Esophagus muscularis mucosa (tissue), 4 donors: Measurements from ENCODE around the gene SLC35G4. TPM values are rescaled to one million over a fixed set of nuclear protein-coding genes. Genes with fewer than 3 reads are reported as not detected.
A peak's percentile ranks its signal among the peaks of the same experiment; 100 is the strongest.

Source experiments
- DNase-seq: peaks from one replicate; pipeline ENCODE4 v3.0.0-alpha.2; 2017; ENCODE audit errors: extremely low spot score
- H3K27ac ChIP-seq, 4 donors: fragments of 200-600 bp; sonication (generic); replicated peaks in 1 of 4; 1 replicate in 3 of 4; 2 replicates in 1 of 4; pipeline ENCODE4 v1.5.1; 2016 to 2019; ENCODE audit warnings: mild to moderate bottlenecking in 1 of 4
- H3K27me3 ChIP-seq, 4 donors: fragments of 200-600 bp; sonication (generic); one replicate each; pipeline versions ENCODE4 v1.5.1 to v1.6.0; 2016 to 2019
- H3K36me3 ChIP-seq, 4 donors: fragments of 200-600 bp; sonication (generic); one replicate each; pipeline ENCODE4 v1.5.1; 2016 to 2019
- H3K4me1 ChIP-seq, 4 donors: fragments of 200-600 bp; sonication (generic); one replicate each; pipeline ENCODE4 v1.5.1; 2016 to 2019
- H3K4me3 ChIP-seq, 4 donors: fragments of 200-600 bp; sonication (generic); 1 replicate in 2 of 4; 2 replicates in 2 of 4; pipeline ENCODE4 v1.5.1; 2016 to 2019; ENCODE audit warnings: mild to moderate bottlenecking in 4 of 4, moderate library complexity in 1 of 4
- H3K9me3 ChIP-seq, 4 donors: fragments of 200-600 bp; sonication (generic); 1 replicate in 3 of 4; 2 replicates in 1 of 4; pipeline ENCODE4 v1.5.1; 2016 to 2019
- EP300 ChIP-seq: sonication (generic); formaldehyde crosslinking; IDR thresholded peaks from one replicate; pipeline ENCODE4 v1.6.1; 2017; ENCODE audit warnings: antibody characterized with exemption
- POLR2A ChIP-seq: fragments of 450-650 bp; IDR thresholded peaks from one replicate; pipeline ENCODE4 v1.6.1; 2017; ENCODE audit warnings: antibody characterized with exemption, moderate library complexity, mild to moderate bottlenecking, low read depth
- POLR2AphosphoS5 ChIP-seq, 2 donors: sonication (generic); formaldehyde crosslinking; IDR thresholded peaks; one replicate each; pipeline ENCODE4 v1.6.1; 2017; ENCODE audit warnings: antibody characterized with exemption in 2 of 2
- WGBS: methylation state at CpG from one replicate; pipeline ENCODE4 v1.1.5; 2018; 5-methylcytosine and 5-hydroxymethylcytosine counted together
- intact Hi-C: fragments of 100-400 bp; cut with DNase I; formaldehyde crosslinking; loops from one replicate; pipeline ENCODE4 v1.15.1; 2023
- total RNA-seq, 4 donors: library from RNA; depleted of rRNA; stranded (reverse); fragments of >200 nt; gene quantifications; one replicate each; pipeline versions ENCODE4 v1.1.0 to v1.2.1, GENCODE V29; 2016
- TF ChIP-seq, protein P1 (sequence below), 3 experiments: fragments of 200-600 bp in 2 of 3; fragments of 450-650 bp in 1 of 3; sonication (generic) in 2 of 3; IDR thresholded peaks; one replicate each; pipeline ENCODE4 v1.5.1; 2017 to 2019; ENCODE audit warnings: antibody characterized with exemption in 3 of 3, mild to moderate bottlenecking in 2 of 3, moderate library complexity in 1 of 3

SLC35G4 gene
- total RNA-seq, 4 donors from 2014 or later, result not detected

DNA sequence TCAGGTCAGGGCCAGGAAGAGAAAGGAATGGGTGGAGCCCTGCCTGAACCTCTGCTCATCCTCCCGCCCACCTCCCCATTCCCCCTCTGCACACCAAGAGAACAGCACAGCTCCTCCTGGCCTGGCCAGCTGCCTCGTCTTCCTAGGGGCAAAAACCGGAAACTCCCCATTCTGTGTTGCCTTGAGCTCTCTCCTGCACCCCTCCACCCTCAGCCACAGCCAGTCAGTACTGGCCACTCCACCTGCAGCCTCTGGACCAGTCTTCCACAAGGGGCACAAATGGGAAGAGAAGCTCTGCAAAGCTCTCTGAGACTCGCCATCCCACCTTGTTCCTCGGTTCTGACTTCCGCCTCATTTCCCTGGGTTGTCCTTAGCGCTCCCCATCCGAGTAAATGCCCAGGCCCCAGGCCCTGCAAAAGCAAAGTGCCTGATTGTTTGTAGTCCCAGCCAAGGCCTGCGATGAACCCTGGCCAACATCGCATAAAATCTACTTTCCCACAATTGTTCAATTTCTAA is 39.3 kb upstream of the SLC35G4 start:
- H3K4me3 ChIP-seq, result no peak overlapping the region
- TF ChIP-seq EP300 (no peak), POLR2A (no peak), POLR2AphosphoS5 (IDR thresholded peaks at IDR 0.05) (no peak)
- TF ChIP-seq, protein P1, sequence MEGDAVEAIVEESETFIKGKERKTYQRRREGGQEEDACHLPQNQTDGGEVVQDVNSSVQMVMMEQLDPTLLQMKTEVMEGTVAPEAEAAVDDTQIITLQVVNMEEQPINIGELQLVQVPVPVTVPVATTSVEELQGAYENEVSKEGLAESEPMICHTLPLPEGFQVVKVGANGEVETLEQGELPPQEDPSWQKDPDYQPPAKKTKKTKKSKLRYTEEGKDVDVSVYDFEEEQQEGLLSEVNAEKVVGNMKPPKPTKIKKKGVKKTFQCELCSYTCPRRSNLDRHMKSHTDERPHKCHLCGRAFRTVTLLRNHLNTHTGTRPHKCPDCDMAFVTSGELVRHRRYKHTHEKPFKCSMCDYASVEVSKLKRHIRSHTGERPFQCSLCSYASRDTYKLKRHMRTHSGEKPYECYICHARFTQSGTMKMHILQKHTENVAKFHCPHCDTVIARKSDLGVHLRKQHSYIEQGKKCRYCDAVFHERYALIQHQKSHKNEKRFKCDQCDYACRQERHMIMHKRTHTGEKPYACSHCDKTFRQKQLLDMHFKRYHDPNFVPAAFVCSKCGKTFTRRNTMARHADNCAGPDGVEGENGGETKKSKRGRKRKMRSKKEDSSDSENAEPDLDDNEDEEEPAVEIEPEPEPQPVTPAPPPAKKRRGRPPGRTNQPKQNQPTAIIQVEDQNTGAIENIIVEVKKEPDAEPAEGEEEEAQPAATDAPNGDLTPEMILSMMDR (IDR thresholded peaks at IDR 0.05), result no peak
- peaks cover 0 to 7% (median 0%) of the 10 kb centered on the region in 4 donors for H3K27me3 ChIP-seq
- intact Hi-C loops, result no loop called here
- no peaks in the 10 kb centered on the region for H3K9me3 ChIP-seq
- DNase-seq, result no peak
- no peaks in the 10 kb centered on the region for H3K4me1 ChIP-seq
- 79% methylated on average over 10 of the region's 10 CpGs for WGBS
- H3K27ac ChIP-seq, result no peak overlapping the region
- H3K36me3 ChIP-seq, result no peaks in the 10 kb centered on the region

DNA sequence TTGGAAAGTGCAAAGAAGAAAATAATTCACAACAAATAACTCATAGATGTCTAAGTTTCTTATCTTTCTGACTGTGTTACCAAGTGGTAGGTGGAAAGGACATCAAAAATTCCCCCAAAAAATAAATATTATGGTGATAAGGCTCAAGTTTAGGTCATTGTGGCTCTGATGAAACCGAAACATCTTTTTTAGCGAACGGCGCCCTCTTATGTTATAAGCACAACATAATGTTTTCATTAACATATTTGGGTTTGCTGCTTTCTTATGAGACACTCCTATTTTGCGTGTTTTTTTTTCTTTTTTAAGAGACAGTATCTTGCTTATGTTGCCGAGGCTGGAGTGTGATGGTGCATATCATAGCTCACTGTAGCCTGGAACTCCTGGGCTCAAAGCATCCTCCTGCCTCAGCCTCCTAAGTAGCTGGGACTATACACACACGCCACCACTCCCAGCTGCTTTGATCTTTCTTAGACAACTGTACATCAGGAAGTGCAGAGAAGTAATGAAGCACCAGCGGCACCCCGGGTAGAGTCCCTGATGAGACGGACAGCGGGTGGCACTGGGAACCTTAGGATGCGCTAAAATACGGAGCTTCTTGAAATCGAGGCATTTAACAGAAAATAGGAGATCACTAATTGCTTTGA is 38.5 kb upstream of the SLC35G4 start:
- H3K9me3 ChIP-seq, result no peaks in the 10 kb centered on the region
- no peak overlapping the region for H3K27ac ChIP-seq
- 86% methylated on average over 14 of the region's 14 CpGs for WGBS
- no peak for DNase-seq
- no peak overlapping the region for H3K4me3 ChIP-seq
- no peaks in the 10 kb centered on the region for H3K36me3 ChIP-seq
- peaks cover 0 to 7% (median 0%) of the 10 kb centered on the region in 4 donors for H3K27me3 ChIP-seq
- no peaks in the 10 kb centered on the region for H3K4me1 ChIP-seq
- intact Hi-C loops, result no loop called here
- no peak for TF ChIP-seq POLR2AphosphoS5 (IDR thresholded peaks at IDR 0.05)
- TF ChIP-seq, protein P1 (IDR thresholded peaks at IDR 0.05), result no peak
- TF ChIP-seq EP300, result no peak
- no peak for TF ChIP-seq POLR2A

DNA sequence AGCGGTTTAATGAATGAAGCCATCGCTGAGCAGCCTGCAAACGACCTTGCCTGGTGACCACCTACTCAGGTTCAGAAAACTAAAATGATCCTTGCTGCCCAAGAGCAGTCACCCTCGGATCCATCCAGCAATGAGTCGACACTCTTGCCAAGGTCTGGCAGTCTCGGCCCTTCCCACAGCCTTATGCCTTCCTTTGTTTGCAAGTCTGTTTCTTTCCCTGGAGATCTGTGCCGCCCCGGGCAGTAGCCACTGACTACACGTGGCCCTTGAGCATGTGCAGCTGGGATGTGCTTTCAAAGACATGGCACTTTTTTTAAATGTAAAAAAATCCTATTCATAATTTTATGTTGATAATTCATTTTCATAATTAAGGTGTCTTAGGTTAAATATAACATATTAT is 37.2 kb upstream of the SLC35G4 start:
- Histone ChIP-seq H3K27me3 (peaks cover 0 to 7% (median 0%) of the 10 kb centered on the region in 4 donors), H3K4me3 (no peak overlapping the region), H3K4me1 (no peaks in the 10 kb centered on the region), H3K36me3 (no peaks in the 10 kb centered on the region), H3K27ac (no peak overlapping the region), H3K9me3 (no peaks in the 10 kb centered on the region)
- WGBS, result 74% methylated on average over 9 of the region's 9 CpGs
- TF ChIP-seq POLR2A (no peak), POLR2AphosphoS5 (IDR thresholded peaks at IDR 0.05) (no peak)
- DNase-seq, result no peak
- intact Hi-C loops, result no loop called here

DNA sequence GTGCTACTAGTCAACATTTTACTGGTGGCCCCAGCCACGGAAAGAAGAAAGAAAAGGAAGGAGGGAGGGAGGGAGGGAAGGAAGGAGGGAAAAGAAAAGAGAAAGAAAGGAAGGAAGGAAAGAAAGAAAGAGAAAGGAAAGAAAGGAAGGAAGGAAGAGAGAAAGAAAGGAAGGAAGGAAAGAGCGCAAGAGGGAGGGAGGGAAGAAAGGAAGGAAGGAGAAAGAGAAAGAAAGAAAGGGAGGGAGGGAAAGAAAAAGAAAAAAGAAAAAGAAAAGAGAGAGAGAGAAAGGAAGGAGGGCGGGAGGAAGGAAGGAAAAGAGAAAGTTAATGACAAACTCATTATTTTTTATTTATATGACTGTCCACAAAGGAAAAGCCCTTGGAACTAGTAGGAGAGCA is 34.9 kb upstream of the SLC35G4 start:
- WGBS, result 76% methylated on average over 3 of the region's 3 CpGs
- Histone ChIP-seq H3K36me3 (no peaks in the 10 kb centered on the region), H3K27ac (no peak overlapping the region), H3K9me3 (no peaks in the 10 kb centered on the region), H3K4me3 (no peak overlapping the region), H3K27me3 (peaks cover 0 to 7% (median 0%) of the 10 kb centered on the region in 4 donors), H3K4me1 (no peaks in the 10 kb centered on the region)
- intact Hi-C loops, result no loop called here
- DNase-seq, result no peak
- TF ChIP-seq POLR2AphosphoS5 (IDR thresholded peaks at IDR 0.05), result no peak
- TF ChIP-seq POLR2A, result no peak
- TF ChIP-seq EP300, result no peak
- TF ChIP-seq, protein P1 (IDR thresholded peaks at IDR 0.05), result no peak

DNA sequence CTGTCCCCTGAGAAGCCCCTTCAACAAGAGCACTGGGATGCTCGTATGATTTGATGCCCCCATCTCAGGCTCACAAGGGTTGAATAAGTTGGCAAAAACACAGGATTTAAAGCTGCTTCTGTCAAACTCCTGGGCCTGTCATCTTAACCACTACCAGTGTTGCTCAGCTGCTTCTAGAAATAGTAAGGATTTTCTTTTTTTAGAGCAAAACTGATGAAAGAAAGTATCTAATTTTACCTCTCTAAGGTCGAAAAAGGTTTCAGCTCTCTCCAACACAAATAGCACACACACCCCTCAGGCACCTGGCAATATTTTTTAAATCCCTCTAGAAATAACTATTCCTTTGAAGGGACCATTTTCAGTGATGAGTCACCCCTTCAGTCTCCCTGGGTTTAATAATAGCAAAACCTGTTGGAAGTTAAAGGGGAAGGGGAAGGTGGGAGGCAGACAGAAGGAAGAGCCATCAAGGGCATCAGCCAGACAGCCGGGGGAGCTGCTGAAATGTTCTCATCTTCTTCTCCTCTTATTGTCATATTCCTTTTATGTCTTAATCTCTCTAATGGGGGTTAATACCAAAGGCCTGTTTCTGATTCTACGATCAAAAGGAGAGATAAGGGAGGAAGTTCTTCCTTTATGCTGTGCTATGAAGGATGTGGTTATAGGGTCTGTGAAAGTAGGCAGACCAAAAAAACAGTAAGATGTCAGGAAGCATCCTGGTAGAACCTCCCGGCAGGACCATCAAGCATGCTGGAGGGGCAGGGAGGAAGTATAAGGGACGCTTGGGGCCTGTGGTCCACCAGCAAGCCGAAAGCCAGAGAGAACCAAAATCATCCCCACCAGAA is 31.9 kb upstream of the SLC35G4 start:
- WGBS, result 69% methylated on average over 7 of the region's 7 CpGs
- no peak overlapping the region for H3K4me3 ChIP-seq
- H3K9me3 ChIP-seq, result no peaks in the 10 kb centered on the region
- intact Hi-C loops, result no loop called here
- no peaks in the 10 kb centered on the region for H3K36me3 ChIP-seq
- TF ChIP-seq POLR2A (no peak), POLR2AphosphoS5 (IDR thresholded peaks at IDR 0.05) (no peak), EP300 (no peak)
- TF ChIP-seq, protein P1 (IDR thresholded peaks at IDR 0.05), result no peak
- H3K4me1 ChIP-seq, result no peaks in the 10 kb centered on the region
- H3K27ac ChIP-seq, result no peak overlapping the region
- DNase-seq, result peak; percentile 50
- no peaks in the 10 kb centered on the region for H3K27me3 ChIP-seq
